ENCODE data around the gene DUSP8. TPM values are rescaled to one million over a fixed set of nuclear protein-coding genes. Genes with fewer than 3 reads are reported as not detected.
"Not testable (repeated sequence)": the region's sequence is repeated elsewhere in the genome, so short reads cannot be mapped to it uniquely, and the experiment has no call there.

Gene DUSP8, protein sequence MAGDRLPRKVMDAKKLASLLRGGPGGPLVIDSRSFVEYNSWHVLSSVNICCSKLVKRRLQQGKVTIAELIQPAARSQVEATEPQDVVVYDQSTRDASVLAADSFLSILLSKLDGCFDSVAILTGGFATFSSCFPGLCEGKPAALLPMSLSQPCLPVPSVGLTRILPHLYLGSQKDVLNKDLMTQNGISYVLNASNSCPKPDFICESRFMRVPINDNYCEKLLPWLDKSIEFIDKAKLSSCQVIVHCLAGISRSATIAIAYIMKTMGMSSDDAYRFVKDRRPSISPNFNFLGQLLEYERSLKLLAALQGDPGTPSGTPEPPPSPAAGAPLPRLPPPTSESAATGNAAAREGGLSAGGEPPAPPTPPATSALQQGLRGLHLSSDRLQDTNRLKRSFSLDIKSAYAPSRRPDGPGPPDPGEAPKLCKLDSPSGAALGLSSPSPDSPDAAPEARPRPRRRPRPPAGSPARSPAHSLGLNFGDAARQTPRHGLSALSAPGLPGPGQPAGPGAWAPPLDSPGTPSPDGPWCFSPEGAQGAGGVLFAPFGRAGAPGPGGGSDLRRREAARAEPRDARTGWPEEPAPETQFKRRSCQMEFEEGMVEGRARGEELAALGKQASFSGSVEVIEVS
- 0.10 and 0.24 TPM in 2 replicates for total RNA-seq (2014; rRNA removed; shearing (Covaris generic))

DNA sequence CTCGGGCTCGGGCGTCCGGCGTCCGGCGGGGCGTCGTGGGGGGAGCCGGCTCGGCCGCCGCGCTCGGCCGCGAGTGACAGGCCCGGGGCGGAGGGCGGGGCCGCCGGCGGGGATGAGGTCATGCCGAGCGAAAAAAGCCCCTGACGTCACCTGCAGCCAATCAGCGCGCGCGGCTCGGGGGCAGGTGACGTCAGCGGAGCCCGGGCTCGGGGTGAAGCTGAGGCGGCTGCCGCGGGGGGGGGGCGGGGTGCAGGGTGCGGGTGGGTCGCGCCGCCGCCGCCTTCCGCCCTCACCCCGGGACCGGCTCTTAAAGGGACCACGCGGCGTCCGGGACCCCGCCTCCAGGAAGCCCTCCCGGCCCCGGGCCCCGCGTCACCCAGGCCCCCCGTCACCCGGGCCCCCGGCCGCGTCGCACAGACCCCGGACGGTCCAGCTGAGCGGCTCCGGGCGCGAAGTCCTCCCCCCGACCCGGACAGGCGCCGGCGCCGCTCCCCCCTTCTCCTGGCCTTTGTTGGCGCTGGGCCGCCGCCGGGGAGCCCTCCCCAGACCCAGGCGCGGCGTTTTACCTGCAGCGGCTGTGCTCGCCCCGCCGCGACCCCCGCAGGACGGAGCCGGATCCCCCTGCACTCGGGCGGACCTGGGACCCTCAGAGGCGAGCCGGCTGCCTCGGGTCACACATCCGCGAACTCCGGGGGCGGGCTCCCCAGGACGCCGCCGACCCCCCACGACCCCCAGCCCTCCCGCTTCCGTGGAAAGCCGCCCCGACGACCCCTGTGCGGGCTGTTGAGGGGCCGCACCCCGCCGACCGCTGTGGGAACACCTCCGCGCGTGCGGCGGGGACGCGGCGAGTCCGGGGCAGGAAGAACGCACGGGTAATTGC, at the start of gene DUSP8:
Gene DUSP8 (minus strand): TSS at position 75 of the 880 bp plus-strand sequence. CDS start 6,445 bp downstream, outside the sequence.
- peak; percentile 67 for DNase-seq (ENCODE audit: low read depth)

DNA sequence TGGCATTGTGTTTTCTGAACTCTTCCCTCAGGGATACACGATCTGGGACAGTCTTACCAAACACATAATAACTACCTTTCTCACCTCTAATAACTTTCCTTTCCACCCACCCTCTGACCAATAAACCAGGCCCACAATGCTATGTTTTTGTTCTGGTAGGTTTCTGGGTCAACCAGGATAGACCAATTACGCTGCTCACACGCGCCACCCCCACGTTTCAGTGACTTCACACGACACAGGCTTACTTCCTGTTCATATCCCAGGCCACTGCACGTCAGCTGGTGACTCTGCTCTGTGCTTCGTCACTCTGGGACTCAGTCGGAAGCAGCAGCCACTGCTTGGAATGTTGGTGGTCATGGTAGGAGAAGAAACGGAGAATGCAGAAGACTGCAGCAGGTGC, 47.4 kb upstream of the DUSP8 start:
- DNase-seq (ENCODE audit: low read depth), result peak; percentile 31

- DNase-seq (ENCODE audit: low read depth), result no peak
Observed at GRCh38 chr11:1618231-1618630, 46.2 kb upstream of the DUSP8 start.

DNA sequence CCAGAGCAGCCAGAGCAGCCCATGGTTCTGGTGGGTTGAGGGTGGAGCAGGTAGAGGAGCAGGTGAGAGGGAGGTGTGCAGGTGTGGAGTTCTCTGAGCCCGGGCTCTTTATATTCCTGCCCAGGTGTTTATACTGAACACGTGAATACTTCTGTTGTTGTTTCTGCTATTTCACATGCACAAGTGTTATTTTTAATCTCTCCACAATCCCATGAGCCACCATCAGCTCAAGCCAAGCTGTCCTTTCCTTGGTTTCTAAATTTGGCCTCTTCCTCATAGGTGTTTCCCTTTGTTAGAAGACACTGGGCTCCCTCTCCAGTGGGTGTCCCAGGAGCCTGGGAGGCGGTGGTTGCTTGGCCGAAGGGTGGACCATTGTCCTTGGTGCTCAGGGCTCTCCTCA, 36.3 kb upstream of the DUSP8 start, which contains the start of gene KRTAP5-3:
Gene KRTAP5-3 (minus strand): TSS at position 101 of the 400 bp plus-strand sequence. CDS start 78 bp downstream, at position 23.
- no peak for DNase-seq (ENCODE audit: low read depth)

DNA sequence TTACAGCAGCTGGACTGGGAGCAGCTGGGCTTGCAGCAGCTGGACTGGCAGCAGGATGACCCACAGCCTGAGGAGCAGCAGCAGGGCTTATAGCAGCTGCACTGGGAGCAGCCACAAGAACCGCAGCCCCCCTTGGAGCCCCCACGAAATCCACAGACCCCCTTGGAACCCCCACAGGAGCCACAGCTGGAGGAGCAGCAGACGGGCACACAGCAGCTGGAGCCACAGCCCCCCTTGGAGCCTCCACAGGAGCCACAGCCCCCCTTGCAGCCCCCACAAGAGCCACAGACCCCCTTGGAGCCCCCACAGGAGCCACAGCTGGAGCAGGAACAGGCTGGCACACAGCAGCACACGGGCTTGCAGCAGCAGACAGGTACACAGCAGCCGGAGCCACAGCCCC, 35.8 kb upstream of the DUSP8 start:
- DNase-seq (ENCODE audit: low read depth), result not testable (repeated sequence)

DNA sequence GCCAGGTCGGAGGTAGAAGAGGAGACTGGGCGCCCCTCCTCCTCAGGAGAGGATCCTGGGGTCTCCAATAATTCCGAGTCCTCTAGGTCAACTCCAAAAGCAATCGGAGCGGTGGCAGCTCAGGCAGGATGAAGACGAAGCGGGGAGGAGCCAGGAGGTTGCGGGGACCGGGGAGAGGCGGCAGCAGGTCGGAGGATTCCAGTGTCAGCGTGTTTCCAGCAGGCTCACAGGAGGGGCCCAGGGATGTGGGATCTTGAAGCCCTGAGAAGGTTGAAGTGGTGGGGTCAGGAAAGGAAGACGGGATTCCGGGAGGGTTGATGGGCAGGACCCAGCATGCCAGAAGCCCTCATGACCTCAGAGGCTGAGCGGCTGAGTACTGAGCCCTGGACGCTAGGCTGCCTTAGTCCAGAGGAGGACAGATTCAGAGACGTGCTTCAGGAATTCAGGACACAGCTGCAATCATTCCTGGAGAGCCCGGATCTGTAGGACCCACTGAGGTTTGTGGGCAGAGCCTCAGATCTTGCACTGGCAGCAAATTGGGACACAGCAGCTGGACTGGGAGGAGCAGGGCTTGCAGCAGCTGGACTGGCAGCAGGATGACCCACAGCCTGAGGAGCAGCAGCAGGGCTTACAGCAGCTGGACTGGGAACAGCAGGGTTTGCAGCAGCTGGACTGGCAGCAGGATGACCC, 35.2 kb upstream of the DUSP8 start:
- not testable (repeated sequence) for DNase-seq (ENCODE audit: low read depth)

GRCh38 chr11:1605923-1606322, 33.9 kb upstream of the DUSP8 start:
- DNase-seq (ENCODE audit: low read depth), result not testable (repeated sequence)

- no peak for DNase-seq (ENCODE audit: low read depth)
Observed at GRCh38 chr11:1604711-1605110, 32.6 kb upstream of the DUSP8 start.

- no peak for DNase-seq (ENCODE audit: low read depth)
Observed at GRCh38 chr11:1604181-1604580, 32.1 kb upstream of the DUSP8 start.

GRCh38 chr11:1603629-1604028, 31.6 kb upstream of the DUSP8 start:
- no peak for DNase-seq (ENCODE audit: low read depth)

- DNase-seq (ENCODE audit: low read depth), result not testable (repeated sequence)
Observed at GRCh38 chr11:1601663-1602062, 29.6 kb upstream of the DUSP8 start.

GRCh38 chr11:1600626-1601025, 28.6 kb upstream of the DUSP8 start:
- DNase-seq (ENCODE audit: low read depth), result no peak

DNA sequence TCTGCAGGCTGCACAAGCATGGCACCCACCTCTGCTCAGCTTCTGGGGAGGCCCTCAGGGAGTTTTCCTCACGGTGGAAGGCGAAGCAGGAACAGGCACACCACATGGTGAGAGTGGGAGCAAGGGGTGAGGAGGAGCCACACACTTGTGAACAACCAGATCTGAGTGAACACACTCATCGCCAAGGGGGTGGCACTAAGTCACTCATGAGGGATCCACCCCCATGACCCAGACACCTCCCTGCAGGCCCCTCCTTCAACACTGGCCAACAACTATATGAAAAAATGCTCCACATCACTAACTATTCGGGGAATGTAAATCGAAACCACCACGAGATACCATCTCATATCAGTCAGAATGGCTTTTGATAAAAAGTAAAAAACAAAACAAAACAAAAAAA, 26.7 kb upstream of the DUSP8 start:
- peak; percentile 19 for DNase-seq (ENCODE audit: low read depth)

GRCh38 chr11:1598406-1598805, 26.3 kb upstream of the DUSP8 start:
- DNase-seq (ENCODE audit: low read depth), result not testable (repeated sequence)

DNA sequence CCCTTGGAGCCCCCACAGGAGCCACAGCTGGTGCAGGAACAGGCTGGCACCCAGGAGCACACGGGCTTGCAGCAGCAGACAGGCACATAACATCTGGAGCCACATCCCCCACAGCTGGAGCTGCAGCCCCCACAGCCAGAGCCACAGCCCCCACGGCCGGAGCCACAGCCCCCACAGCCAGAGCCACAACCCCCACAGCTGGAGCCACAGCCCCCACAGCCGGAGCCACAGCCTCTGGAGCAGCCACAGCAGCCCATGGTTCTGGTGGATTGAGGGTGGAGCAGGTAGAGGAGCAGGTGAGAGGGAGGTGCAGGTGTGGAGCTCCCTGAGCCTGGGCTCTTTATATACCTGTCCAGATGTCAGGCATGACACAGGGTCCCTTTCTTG, 25.9 kb upstream of the DUSP8 start, which contains the start of gene KRTAP5-2:
Gene KRTAP5-2 (minus strand): TSS at position 301 of the 387 bp plus-strand sequence. CDS start 44 bp downstream, at position 257.
- DNase-seq (ENCODE audit: low read depth), result no peak

DNA sequence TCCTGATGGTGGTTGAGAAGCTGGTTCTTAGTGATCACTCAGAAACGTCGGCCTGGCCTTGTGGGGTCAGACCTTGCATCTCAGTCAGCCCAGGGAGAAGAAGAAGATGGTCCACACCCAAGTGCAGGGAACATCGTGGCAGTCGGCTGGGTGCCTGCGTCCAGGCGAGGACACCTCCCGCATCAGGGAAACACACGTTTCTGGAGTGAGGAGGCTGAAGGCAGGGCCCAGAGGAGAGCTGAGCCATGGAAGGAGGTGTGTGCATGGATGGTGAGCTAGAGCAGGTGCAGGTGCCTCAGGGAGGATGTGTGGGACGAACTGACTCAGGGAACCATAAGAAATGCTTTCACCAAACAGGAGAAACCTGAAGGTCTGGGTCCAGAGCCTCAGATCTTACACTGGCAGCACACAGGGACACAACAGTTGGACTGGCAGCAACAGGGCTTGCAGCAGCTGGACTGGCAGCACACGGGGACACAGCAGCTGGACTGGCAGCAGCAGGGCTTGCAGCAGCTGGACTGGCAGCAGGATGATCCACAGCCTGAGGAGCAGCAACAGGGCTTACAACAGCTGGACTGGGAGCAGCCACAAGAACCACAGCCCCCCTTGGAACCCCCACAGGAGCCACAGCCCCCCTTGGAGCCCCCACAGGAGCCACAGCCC, 25.4 kb upstream of the DUSP8 start:
- DNase-seq (ENCODE audit: low read depth), result no peak

GRCh38 chr11:1596576-1597121, 24.6 kb upstream of the DUSP8 start:
- DNase-seq (ENCODE audit: low read depth), result not testable (repeated sequence)

DNA sequence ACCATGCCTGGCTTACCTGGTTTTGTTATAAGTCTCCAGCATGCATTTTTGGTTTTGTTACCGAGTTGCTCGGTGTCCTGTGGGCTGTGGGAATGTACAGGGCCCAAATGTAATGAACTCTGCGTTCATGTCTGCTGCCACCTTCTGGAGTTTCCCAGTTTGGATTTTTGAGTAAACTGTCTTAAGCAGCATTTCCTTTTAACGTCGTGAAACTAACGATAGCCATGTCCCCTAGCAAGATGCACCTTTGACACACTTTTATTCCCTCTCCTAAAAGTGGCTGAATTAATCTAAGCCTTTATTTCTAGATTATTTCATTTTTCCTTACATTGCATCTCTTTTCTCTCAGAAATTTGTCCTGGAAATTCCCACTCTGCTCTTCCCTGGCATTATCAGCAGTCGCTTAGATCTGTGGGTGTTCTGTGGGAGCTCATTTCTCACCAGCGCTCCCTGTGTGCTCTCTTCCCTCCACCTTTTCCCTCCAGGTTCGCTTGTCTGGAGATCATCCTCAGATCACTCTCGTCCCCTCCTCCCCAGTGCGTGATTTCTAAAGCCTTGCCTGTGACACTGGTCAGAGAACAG, 24.0 kb upstream of the DUSP8 start:
- not testable (repeated sequence) for DNase-seq (ENCODE audit: low read depth)

- no peak for DNase-seq (ENCODE audit: low read depth)
Observed at GRCh38 chr11:1592628-1593027, 20.6 kb upstream of the DUSP8 start.

GRCh38 chr11:1589996-1590395, 17.9 kb upstream of the DUSP8 start:
- DNase-seq (ENCODE audit: low read depth), result no peak

Data from RPMI7951 (cell line).